SH-SY5Y (cell line): ENCODE results near the gene LONP1.

Experiments used
- GATA2 ChIP-seq: IDR thresholded peaks from 2 replicates; pipeline ENCODE4 v1.6.1; 2011; ENCODE audit warnings: mild to moderate bottlenecking, low read depth, low read length
- GATA3 ChIP-seq: IDR thresholded peaks from 2 replicates; pipeline ENCODE4 v1.6.1; 2011; ENCODE audit warnings: low read depth, mild to moderate bottlenecking, low read length, moderate library complexity

GRCh38 chr19:5681391-5682106 lies 38.4 kb downstream of the LONP1 start:
- TF ChIP-seq GATA2 (no peak), GATA3 (no peak)
